NK-92 treated with Interleukin-12 subunit alpha and Interleukin-12 subunit beta, amount 100 ng/mL, for 24 hours (cell line): ENCODE data around the gene PTMA.
"Not testable (repeated sequence)": the region's sequence is repeated elsewhere in the genome, so short reads cannot be mapped to it uniquely, and the experiment has no call there.

Experiments used
- DNase-seq: peaks from one replicate; lab custom pipeline; 2025; lab: John Stamatoyannopoulos, UW

Gene PTMA

GRCh38 chr2:231696004-231696367 is 12.3 kb upstream of the PTMA start:
- DNase-seq, result no peak

GRCh38 chr2:231699006-231699405 is 9.3 kb upstream of the PTMA start:
- no peak for DNase-seq

GRCh38 chr2:231701456-231702373 is 6.6 kb upstream of the PTMA start:
- DNase-seq, result no peak

GRCh38 chr2:231704017-231704416 is 4.3 kb upstream of the PTMA start:
- DNase-seq, result no peak

- DNase-seq, result peak; percentile 96
Observed at GRCh38 chr2:231706731-231707624, 1.3 kb upstream of the PTMA start.

GRCh38 chr2:231707625-231707926 is 749 bp upstream of the PTMA start:
- DNase-seq, result peak; percentile 69

- peak; percentile 60 for DNase-seq
Observed at GRCh38 chr2:231708773-231709635, 679 bp downstream of the PTMA start.

- peak; percentile 65 for DNase-seq
Observed at GRCh38 chr2:231709636-231709980, 1.3 kb downstream of the PTMA start.

GRCh38 chr2:231709981-231710798 is 1.9 kb downstream of the PTMA start:
- DNase-seq, result peak; percentile 77

- DNase-seq, result no peak
Observed at GRCh38 chr2:231710799-231711676, 2.7 kb downstream of the PTMA start.

- no peak for DNase-seq
Observed at GRCh38 chr2:231711677-231712450, 3.5 kb downstream of the PTMA start.

- not testable (repeated sequence) for DNase-seq
Observed at GRCh38 chr2:231712451-231713021, 4.2 kb downstream of the PTMA start.

GRCh38 chr2:231713406-231713729 is 5.0 kb downstream of the PTMA start:
- not testable (repeated sequence) for DNase-seq

- peak; percentile 64 for DNase-seq
Observed at GRCh38 chr2:231713730-231714638, 5.7 kb downstream of the PTMA start.

- DNase-seq, result peak; percentile 71
Observed at GRCh38 chr2:231714639-231715498, 6.5 kb downstream of the PTMA start.

- no peak for DNase-seq
Observed at GRCh38 chr2:231715499-231715837, 7.1 kb downstream of the PTMA start.

- DNase-seq, result no peak
Observed at GRCh38 chr2:231715988-231716616, 7.8 kb downstream of the PTMA start.
